ENCODE measurements around the gene ENOX2. TPM values are rescaled to one million over a fixed set of nuclear protein-coding genes. Genes with fewer than 3 reads are reported as not detected.
"Not testable (repeated sequence)": the region's sequence is repeated elsewhere in the genome, so short reads cannot be mapped to it uniquely, and the experiment has no call there.

The ENOX2 gene
- total and polyA plus RNA-seq, 2 donors (not counting 1 experiment from before 2014, with no cell fraction given): 5.1 to 18.8 TPM

DNA sequence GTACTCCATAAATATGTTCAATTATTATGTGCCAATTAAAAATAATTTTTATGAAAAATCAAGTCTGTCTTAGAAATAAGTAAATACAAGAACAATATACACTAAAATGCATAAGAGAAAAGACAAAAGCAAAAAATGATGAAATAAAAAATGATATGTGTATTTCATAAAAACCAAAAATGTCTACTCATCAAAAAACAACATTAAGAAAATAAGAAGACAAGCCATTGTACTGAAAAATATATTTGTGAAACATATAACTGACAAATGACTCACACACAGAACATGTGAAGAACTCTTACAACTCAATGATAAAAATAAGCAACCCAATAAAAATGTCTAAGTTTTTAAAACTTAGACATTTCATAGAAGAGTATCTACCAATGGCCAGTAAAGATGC, 34.1 kb upstream of the ENOX2 start:
- Mint-ChIP-seq H3K9me3 (ENCODE audit: insufficient read depth) (no peaks in the 10 kb centered on the region), H3K4me1 (no peaks in the 10 kb centered on the region), H3K4me3 (no peak overlapping the region), H3K27me3 (peaks cover 4% of the 10 kb centered on the region), H3K27ac (no peak overlapping the region)
- Histone ChIP-seq H3K4me1 (ENCODE audit: control insufficient read depth in 2 of 2, insufficient read depth in 2 of 2, low read length in 2 of 2) (no peaks in the 10 kb centered on the region), H3K4me3 (ENCODE audit: control extremely low read depth in 1 of 5, extremely low read depth in 1 of 5, insufficient read depth in 1 of 5, low read depth in 2 of 5, low read length in 4 of 5) (no peak overlapping the region), H3K36me3 (replicated peaks in 1 of 2; ENCODE audit: control extremely low read depth in 1 of 2, control insufficient read depth in 1 of 2, extremely low read depth in 1 of 2, insufficient read depth in 2 of 2, low read length in 1 of 2) (no peaks in the 10 kb centered on the region), H3K79me2 (ENCODE audit: control insufficient read depth, insufficient read depth, low read length) (no peaks in the 10 kb centered on the region), H3K9ac (ENCODE audit: low read length) (no peak overlapping the region), H2AFZ (ENCODE audit: insufficient read depth, low read depth, low read length, poor library complexity, severe bottlenecking) (no peak overlapping the region), H4K20me1 (ENCODE audit: control insufficient read depth, insufficient read depth, low read length, poor library complexity, severe bottlenecking) (no peaks in the 10 kb centered on the region), H3K4me2 (replicated peaks; ENCODE audit: low read depth, low read length, poor library complexity, severe bottlenecking) (no peak overlapping the region), H3K9me3 (ENCODE audit: control extremely low read depth in 1 of 3, control insufficient read depth in 2 of 3, insufficient read depth in 1 of 3, low read length in 2 of 3) (no peaks in the 10 kb centered on the region), H3K27me3 (replicated peaks in 1 of 4; ENCODE audit: control extremely low read depth in 1 of 4, control insufficient read depth in 3 of 4, insufficient read depth in 4 of 4, low read length in 3 of 4) (no peaks in the 10 kb centered on the region), H3K27ac (ENCODE audit: low read length in 2 of 2) (no peak overlapping the region)
- ChIA-PET CTCF (interaction anchor here (1.4 kb wide), 1 partner anchor 21 kb away, joined by 5 read pairs; no protein-coding TSS in a partner anchor), POLR2A (no interaction called here)
- intact Hi-C loops (cut with micrococcal nuclease): no loop called here
- DNase-seq (no peak), ATAC-seq (ENCODE audit: low read depth) (no peak)
- TF ChIP-seq CTCF (IDR thresholded peaks at IDR 0.05) (no peak), EZH2 (IDR thresholded peaks at IDR 0.05; ENCODE audit: borderline replicate concordance, insufficient read depth, low read depth, low read length, poor library complexity, severe bottlenecking) (no peak)

DNA sequence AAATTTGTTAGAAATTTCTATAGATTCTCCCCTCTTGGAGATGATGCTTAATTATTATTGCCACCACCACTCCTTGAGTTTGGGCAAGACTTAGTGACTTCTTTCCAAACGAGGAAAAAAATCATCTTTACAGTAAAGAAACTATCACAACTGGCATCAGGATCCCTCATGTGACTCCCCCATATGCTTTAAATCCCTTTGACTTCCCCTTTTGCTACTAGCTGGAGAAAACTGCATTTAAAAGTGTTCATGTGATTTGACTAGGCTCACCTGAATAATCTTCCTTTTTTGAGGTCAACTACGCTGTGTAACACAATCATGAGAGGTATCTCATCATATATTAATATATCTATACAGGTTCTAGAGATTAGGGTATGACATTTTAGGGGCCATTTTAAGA, 30.3 kb upstream of the ENOX2 start:
- H3K9me3 Mint-ChIP-seq (ENCODE audit: insufficient read depth): no peaks in the 10 kb centered on the region
- no peaks in the 10 kb centered on the region for H3K4me1 Mint-ChIP-seq
- intact Hi-C loops (cut with micrococcal nuclease): no loop called here
- no peak overlapping the region for H2AFZ ChIP-seq (ENCODE audit: insufficient read depth, low read depth, low read length, poor library complexity, severe bottlenecking)
- H3K27ac Mint-ChIP-seq: no peak overlapping the region
- H3K9ac ChIP-seq (ENCODE audit: low read length): no peak overlapping the region
- H4K20me1 ChIP-seq (ENCODE audit: control insufficient read depth, insufficient read depth, low read length, poor library complexity, severe bottlenecking): no peaks in the 10 kb centered on the region
- no peaks in the 10 kb centered on the region for H3K79me2 ChIP-seq (ENCODE audit: control insufficient read depth, insufficient read depth, low read length)
- no peak overlapping the region for H3K4me3 ChIP-seq (ENCODE audit: control extremely low read depth in 1 of 5, extremely low read depth in 1 of 5, insufficient read depth in 1 of 5, low read depth in 2 of 5, low read length in 4 of 5)
- ChIA-PET POLR2A (no interaction called here), CTCF (no interaction called here)
- H3K27ac ChIP-seq (ENCODE audit: low read length in 2 of 2): no peak overlapping the region
- WGBS (ENCODE audit: insufficient coverage): 0% methylated on average over 1 of the region's 2 CpGs
- TF ChIP-seq CTCF (IDR thresholded peaks at IDR 0.05) (no peak), EZH2 (IDR thresholded peaks at IDR 0.05; ENCODE audit: borderline replicate concordance, insufficient read depth, low read depth, low read length, poor library complexity, severe bottlenecking) (no peak)
- DNase-seq (no peak), ATAC-seq (ENCODE audit: low read depth) (no peak)
- no peaks in the 10 kb centered on the region for H3K9me3 ChIP-seq (ENCODE audit: control extremely low read depth in 1 of 3, control insufficient read depth in 2 of 3, insufficient read depth in 1 of 3, low read length in 2 of 3)
- no peak overlapping the region for H3K4me3 Mint-ChIP-seq
- H3K27me3 Mint-ChIP-seq: peaks cover 2% of the 10 kb centered on the region
- no peaks in the 10 kb centered on the region for H3K4me1 ChIP-seq (ENCODE audit: control insufficient read depth in 2 of 2, insufficient read depth in 2 of 2, low read length in 2 of 2)
- peaks cover 0 to 3% (median 0%) of the 10 kb centered on the region in 4 experiments for H3K27me3 ChIP-seq (replicated peaks in 1 of 4; ENCODE audit: control extremely low read depth in 1 of 4, control insufficient read depth in 3 of 4, insufficient read depth in 4 of 4, low read length in 3 of 4)
- H3K36me3 ChIP-seq (replicated peaks in 1 of 2; ENCODE audit: control extremely low read depth in 1 of 2, control insufficient read depth in 1 of 2, extremely low read depth in 1 of 2, insufficient read depth in 2 of 2, low read length in 1 of 2): no peaks in the 10 kb centered on the region
- no peak overlapping the region for H3K4me2 ChIP-seq (replicated peaks; ENCODE audit: low read depth, low read length, poor library complexity, severe bottlenecking)

DNA sequence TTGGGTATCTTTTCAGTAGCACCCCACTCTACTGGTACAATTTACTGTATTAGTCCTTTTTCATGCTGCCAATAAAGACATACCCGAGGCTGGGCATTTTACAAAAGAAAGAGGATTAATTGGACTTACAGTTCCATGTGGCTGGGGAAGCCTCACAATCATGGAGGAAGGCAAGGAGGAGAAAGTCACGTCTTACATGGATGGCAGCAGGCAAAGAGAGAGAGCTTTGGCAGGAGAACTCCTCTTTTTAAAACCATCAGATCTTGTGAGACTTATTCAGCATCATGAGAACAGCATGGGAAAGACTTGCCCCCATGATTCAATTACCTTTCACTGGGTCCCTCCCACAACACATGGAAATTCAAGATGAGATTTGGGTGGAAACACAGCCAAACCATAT, 17.4 kb upstream of the ENOX2 start:
- DNase-seq; intact Hi-C loops (cut with micrococcal nuclease); H3K27me3 ChIP-seq (replicated peaks in 1 of 4; ENCODE audit: control extremely low read depth in 1 of 4, control insufficient read depth in 3 of 4, insufficient read depth in 4 of 4, low read length in 3 of 4); H3K9ac ChIP-seq (ENCODE audit: low read length); H3K27ac Mint-ChIP-seq; H3K27me3 Mint-ChIP-seq; POLR2A ChIA-PET; H3K9me3 Mint-ChIP-seq (ENCODE audit: insufficient read depth); H4K20me1 ChIP-seq (ENCODE audit: control insufficient read depth, insufficient read depth, low read length, poor library complexity, severe bottlenecking); H3K36me3 ChIP-seq (replicated peaks in 1 of 2; ENCODE audit: control extremely low read depth in 1 of 2, control insufficient read depth in 1 of 2, extremely low read depth in 1 of 2, insufficient read depth in 2 of 2, low read length in 1 of 2); H3K27ac ChIP-seq (ENCODE audit: low read length in 2 of 2); H3K9me3 ChIP-seq (ENCODE audit: control extremely low read depth in 1 of 3, control insufficient read depth in 2 of 3, insufficient read depth in 1 of 3, low read length in 2 of 3); H3K4me1 ChIP-seq (ENCODE audit: control insufficient read depth in 2 of 2, insufficient read depth in 2 of 2, low read length in 2 of 2); CTCF ChIA-PET; H3K4me2 ChIP-seq (replicated peaks; ENCODE audit: low read depth, low read length, poor library complexity, severe bottlenecking); H3K4me3 ChIP-seq (ENCODE audit: control extremely low read depth in 1 of 5, extremely low read depth in 1 of 5, insufficient read depth in 1 of 5, low read depth in 2 of 5, low read length in 4 of 5); H3K4me3 Mint-ChIP-seq; ATAC-seq (ENCODE audit: low read depth); H3K4me1 Mint-ChIP-seq; H2AFZ ChIP-seq (ENCODE audit: insufficient read depth, low read depth, low read length, poor library complexity, severe bottlenecking); H3K79me2 ChIP-seq (ENCODE audit: control insufficient read depth, insufficient read depth, low read length): not testable (repeated sequence)
- no CpG with 5 or more reads among the region's 2 CpGs for WGBS (ENCODE audit: insufficient coverage)
